ENCODE measurements around the gene RNF222.

- TF ChIP-seq CTCF (optimal IDR thresholded peaks at IDR 0.05 in 1 of 3, IDR thresholded peaks at IDR 0.05 in 1 of 3, conservative IDR thresholded peaks at IDR 0.05 in 1 of 3; ENCODE audit: extremely low read depth in 1 of 3, insufficient read depth in 2 of 3, low read length in 3 of 3) (no peak), EZH2 (IDR thresholded peaks at IDR 0.05; ENCODE audit: low read length) (no peak)
These were observed 42.1 kb upstream of the RNF222 start for GRCh38 chr17:8439681-8440080.
